KMS-11 (cell line): ENCODE measurements around the gene HVCN1.
"Not testable (repeated sequence)": the region's sequence is repeated elsewhere in the genome, so short reads cannot be mapped to it uniquely, and the experiment has no call there.

Experiments
- H2AFZ ChIP-seq: fragments of 200-600 bp; sonication (generic); 2 replicates; pipeline ENCODE4 v1.6.1; 2016; ENCODE audit warnings: antibody characterized with exemption, mixed run types, low read depth
- H3K27ac ChIP-seq: fragments of 200-600 bp; sonication (generic); 2 replicates; pipeline ENCODE4 v1.6.1; 2016; ENCODE audit warnings: mild to moderate bottlenecking, mixed run types
- H3K27me3 ChIP-seq: fragments of 200-600 bp; sonication (generic); 2 replicates; pipeline ENCODE4 v1.6.1; 2017; ENCODE audit warnings: mild to moderate bottlenecking, low read depth, mixed run types, moderate library complexity; ENCODE audit not compliant: insufficient read depth
- H3K36me3 ChIP-seq: fragments of 200-600 bp; sonication (generic); 2 replicates; pipeline ENCODE4 v1.6.1; 2017; ENCODE audit warnings: mild to moderate bottlenecking, mixed run types; ENCODE audit not compliant: insufficient read depth
- H3K4me1 ChIP-seq: fragments of 200-600 bp; sonication (generic); 2 replicates; pipeline ENCODE4 v1.6.1; 2016; ENCODE audit warnings: mild to moderate bottlenecking, low read depth, mixed run types; ENCODE audit not compliant: poor library complexity, severe bottlenecking
- H3K4me2 ChIP-seq: fragments of 200-600 bp; sonication (generic); 2 replicates; pipeline ENCODE4 v1.7.0; 2016; ENCODE audit warnings: mild to moderate bottlenecking, mixed run types
- H3K4me3 ChIP-seq: fragments of 200-600 bp; sonication (generic); IDR thresholded peaks from 2 replicates; pipeline ENCODE4 v1.6.1; 2017; ENCODE audit warnings: low read depth, low read length, mixed read lengths; ENCODE audit not compliant: insufficient read depth
- H3K79me2 ChIP-seq: fragments of 200-600 bp; sonication (generic); 2 replicates; pipeline ENCODE4 v1.6.1; 2016; ENCODE audit warnings: low read depth, mixed run types; ENCODE audit not compliant: insufficient read depth
- H3K9ac ChIP-seq: fragments of 200-600 bp; sonication (generic); 2 replicates; pipeline ENCODE4 v1.6.1; 2016; ENCODE audit warnings: mild to moderate bottlenecking, mixed run types
- H4K20me1 ChIP-seq: fragments of 200-600 bp; sonication (generic); 2 replicates; pipeline ENCODE4 v1.6.1; 2016; ENCODE audit warnings: mild to moderate bottlenecking, mixed run types; ENCODE audit not compliant: insufficient read depth
- TF ChIP-seq, protein P1 (sequence below): fragments of 200-600 bp; sonication (generic); conservative IDR thresholded peaks from 2 replicates; pipeline ENCODE4 v1.6.1; 2017; ENCODE audit warnings: low read depth, mild to moderate bottlenecking, antibody characterized with exemption, low read length, moderate library complexity, mixed read lengths

Gene HVCN1

GRCh38 chr12:110602085-110602814 lies 86.7 kb downstream of the HVCN1 start:
- not testable (repeated sequence) for H3K4me1 ChIP-seq, H4K20me1 ChIP-seq, H3K4me2 ChIP-seq, H3K27me3 ChIP-seq, H2AFZ ChIP-seq, H3K4me3 ChIP-seq, H3K27ac ChIP-seq, H3K79me2 ChIP-seq, H3K9ac ChIP-seq, H3K36me3 ChIP-seq
- TF ChIP-seq, protein P1, sequence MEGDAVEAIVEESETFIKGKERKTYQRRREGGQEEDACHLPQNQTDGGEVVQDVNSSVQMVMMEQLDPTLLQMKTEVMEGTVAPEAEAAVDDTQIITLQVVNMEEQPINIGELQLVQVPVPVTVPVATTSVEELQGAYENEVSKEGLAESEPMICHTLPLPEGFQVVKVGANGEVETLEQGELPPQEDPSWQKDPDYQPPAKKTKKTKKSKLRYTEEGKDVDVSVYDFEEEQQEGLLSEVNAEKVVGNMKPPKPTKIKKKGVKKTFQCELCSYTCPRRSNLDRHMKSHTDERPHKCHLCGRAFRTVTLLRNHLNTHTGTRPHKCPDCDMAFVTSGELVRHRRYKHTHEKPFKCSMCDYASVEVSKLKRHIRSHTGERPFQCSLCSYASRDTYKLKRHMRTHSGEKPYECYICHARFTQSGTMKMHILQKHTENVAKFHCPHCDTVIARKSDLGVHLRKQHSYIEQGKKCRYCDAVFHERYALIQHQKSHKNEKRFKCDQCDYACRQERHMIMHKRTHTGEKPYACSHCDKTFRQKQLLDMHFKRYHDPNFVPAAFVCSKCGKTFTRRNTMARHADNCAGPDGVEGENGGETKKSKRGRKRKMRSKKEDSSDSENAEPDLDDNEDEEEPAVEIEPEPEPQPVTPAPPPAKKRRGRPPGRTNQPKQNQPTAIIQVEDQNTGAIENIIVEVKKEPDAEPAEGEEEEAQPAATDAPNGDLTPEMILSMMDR: peak; percentile 59; the same call in 1 of the 2 replicates

- Histone ChIP-seq H3K27me3 (no peaks in the 10 kb centered on the region), H3K36me3 (no peaks in the 10 kb centered on the region), H3K4me3 (no peak overlapping the region), H3K27ac (no peak overlapping the region), H3K4me2 (no peak overlapping the region), H4K20me1 (no peaks in the 10 kb centered on the region), H2AFZ (peak overlapping the region; percentile 24), H3K9ac (no peak overlapping the region), H3K79me2 (no peaks in the 10 kb centered on the region), H3K4me1 (peaks cover 4% of the 10 kb centered on the region)
- TF ChIP-seq, protein P1: peak; percentile 43
Observed at GRCh38 chr12:110600254-110600653, 88.7 kb downstream of the HVCN1 start.

DNA sequence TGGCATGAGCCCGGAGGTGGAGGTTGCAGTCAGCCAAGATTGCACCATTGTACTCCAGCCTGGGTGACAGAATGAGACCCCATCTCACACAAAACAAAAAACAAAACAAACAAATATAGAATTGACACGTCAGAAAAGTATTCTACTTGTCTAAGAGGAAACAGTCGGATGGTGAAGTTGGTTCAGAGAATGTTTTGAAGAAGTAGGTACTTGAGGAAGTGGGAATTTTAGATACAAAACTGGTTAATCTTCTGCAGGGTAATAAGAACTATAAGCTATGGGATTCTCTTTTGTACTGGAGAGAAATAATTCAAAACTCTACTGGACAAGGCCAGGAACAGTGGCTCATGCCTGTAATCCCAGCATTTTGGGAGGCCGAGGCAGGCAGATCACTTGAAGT lies 89.6 kb downstream of the HVCN1 start:
- Histone ChIP-seq H3K79me2 (no peaks in the 10 kb centered on the region), H3K27ac (no peak overlapping the region), H2AFZ (no peak overlapping the region), H3K4me3 (no peak overlapping the region), H3K9ac (no peak overlapping the region), H3K4me1 (peaks cover 4% of the 10 kb centered on the region), H3K4me2 (no peak overlapping the region), H3K27me3 (no peaks in the 10 kb centered on the region), H3K36me3 (no peaks in the 10 kb centered on the region), H4K20me1 (no peaks in the 10 kb centered on the region)
- TF ChIP-seq, protein P1: no peak
